ENCODE data around the gene TMEM108.
A peak's percentile ranks its signal among the peaks of the same experiment; 100 is the strongest.

- TF ChIP-seq REST (IDR thresholded peaks at IDR 0.05; ENCODE audit: unreplicated experiment) (no peak), CREB1 (CRISPR knock-in tag; IDR thresholded peaks at IDR 0.05; ENCODE audit: low read depth) (no peak), EZH2 (IDR thresholded peaks at IDR 0.05; ENCODE audit: low read depth, unreplicated experiment) (no peak), CTCF (conservative IDR thresholded peaks at IDR 0.05; ENCODE audit: low read depth in 2 of 2) (0 out of 4 replicates have a peak, but pooled peaks of 1 of the 2 experiments have one; percentile 14), POLR2AphosphoS5 (IDR thresholded peaks at IDR 0.05; ENCODE audit: low read depth) (no peak), ETS1 (IDR thresholded peaks at IDR 0.05) (no peak), EZH2phosphoT487 (IDR thresholded peaks at IDR 0.05; ENCODE audit: unreplicated experiment) (no peak), ZNF114 (CRISPR knock-in tag; IDR thresholded peaks at IDR 0.05) (no peak), JUNB (IDR thresholded peaks at IDR 0.05; ENCODE audit: unreplicated experiment) (no peak)
Observed at GRCh38 chr3:133393691-133394474, 355.7 kb downstream of the TMEM108 start.
